Ovary (tissue), 10 donors: ENCODE data around the gene DRAM2. TPM values are rescaled to one million over a fixed set of nuclear protein-coding genes. Genes with fewer than 3 reads are reported as not detected.
A peak's percentile ranks its signal among the peaks of the same experiment; 100 is the strongest.

Experiments used
- DNase-seq, 5 donors: peaks; one replicate each; pipeline ENCODE4 v3.0.0-alpha.2; 2019 to 2020
- H3K27ac ChIP-seq, 2 donors: fragments of 200-600 bp; one replicate each; pipeline versions ENCODE4 v1.5.1 to v1.8.0; 2019 to 2022
- H3K27me3 ChIP-seq: fragments of 200-600 bp; one replicate; pipeline ENCODE4 v1.8.0; 2022
- H3K36me3 ChIP-seq: fragments of 200-600 bp; sonication (generic); one replicate; pipeline ENCODE4 v1.5.1; 2019
- H3K4me1 ChIP-seq: one replicate; pipeline ENCODE4 v1.8.1; 2013; ENCODE audit warnings: mild to moderate bottlenecking, moderate library complexity; ENCODE audit not compliant: insufficient read depth
- H3K4me3 ChIP-seq: fragments of 200-600 bp; sonication (generic); one replicate; pipeline ENCODE4 v1.5.1; 2017
- H3K9me3 ChIP-seq, 2 donors: fragments of 200-600 bp in 1 of 2; sonication (generic) in 1 of 2; one replicate each; pipeline versions ENCODE4 v1.5.1 to v1.8.1; 2013 to 2019; ENCODE audit warnings: mild to moderate bottlenecking in 1 of 2, moderate library complexity in 1 of 2
- EP300 ChIP-seq: sonication (generic); formaldehyde crosslinking; IDR thresholded peaks from one replicate; pipeline ENCODE4 v1.6.1; 2017; ENCODE audit warnings: antibody characterized with exemption
- POLR2A ChIP-seq: fragments of 450-650 bp; IDR thresholded peaks from one replicate; pipeline ENCODE4 v1.6.1; 2017; ENCODE audit warnings: antibody characterized with exemption, mild to moderate bottlenecking, moderate library complexity
- whole genome bisulfite sequencing, 3 donors: extraction: QIAGEN DNeasy Blood & Tissue Kit in 1 of 3; methylation state at CpG; one replicate each; pipeline versions ENCODE4 v1.1.5 to v1.1.7; 2013 to 2017; 5-methylcytosine and 5-hydroxymethylcytosine counted together
- intact Hi-C, 4 donors: fragments of 100-400 bp; cut with DNase I; formaldehyde crosslinking; loops; one replicate each; pipeline versions ENCODE4 v1.11.0 to v1.15.1; 2022 to 2023
- long read RNA-seq, 3 donors: library from polyadenylated mRNA in 2 of 3; unstranded in 2 of 3; transcript quantifications; one replicate each; pipeline ENCODE4 v2.0.0 and lab custom pipeline, GENCODE V29; 2021 to 2026
- polyA plus RNA-seq, 2 donors: library from polyadenylated mRNA; stranded (reverse); fragments of 200-250 nt in 1 of 2; fragments of 350-450 nt in 1 of 2; fragmentation: Illumina TruSeq in 1 of 2; extraction: RNeasy Lipid Tissue Mini Kit (QIAGEN cat#74804) in 1 of 2; gene quantifications; one replicate each; pipeline ENCODE4 v1.2.3, GENCODE V29; 2013 to 2014
- total RNA-seq, 7 donors: library from RNA; depleted of rRNA in 2 of 7; stranded (reverse); fragments of >200 nt in 2 of 7; fragmentation: NEBNext Ultra II Directional in 3 of 7; extraction: Animal tissue kit (Norgen Biotek cat#: 25700) in 3 of 7; gene quantifications; one replicate each; pipeline versions ENCODE4 v1.1.0 to v1.2.4, GENCODE V29; 2016 to 2023
- TF ChIP-seq, protein P1 (sequence below), 3 donors: fragments of 450-650 bp in 2 of 3; fragments of 200-600 bp in 1 of 3; IDR thresholded peaks; one replicate each; pipeline versions ENCODE4 v1.5.1 to v1.8.0; 2016 to 2022; ENCODE audit warnings: antibody characterized with exemption in 3 of 3, mild to moderate bottlenecking in 1 of 3
- donor health status: DM: no; HTN: no; CAD: no; lungs with moderate emphysema.
- donor health status: DM: no; HTN: no; CAD: no.
- donor health status: Bipolar disorder and iron deficiency.
- donor health status: DM: yes; HTN: yes; CAD: no.
- donor health status: DM: no; HTN: no; CAD: no.
- donor health status: DM: yes; HTN: yes; CAD: no.

DRAM2 gene
- total RNA-seq (10 to 100 TPM; 27.2 to 51.8 (median 34.7) TPM), polyA plus RNA-seq (10 to 100 TPM; 34.0 to 87.3 TPM)
- long read RNA-seq, donor 1, transcript DRAM2-208 (9 exons, 1,872 nt), result major isoform, 60 of 177 reads
- long read RNA-seq, donor 1, partial matches to known transcripts, result 2 of 177 reads
- long read RNA-seq, donor 1, other reads (novel, unspliced or antisense), result 114 of 177 reads
- long read RNA-seq, donor 2, partial matches to known transcripts, result 0 of 4 reads
- long read RNA-seq, donor 2, other reads (novel, unspliced or antisense), result 0 of 4 reads
- long read RNA-seq, donor 3, partial matches to known transcripts, result 1 of 33 reads
- long read RNA-seq, donor 3, other reads (novel, unspliced or antisense), result 32 of 33 reads

DNA sequence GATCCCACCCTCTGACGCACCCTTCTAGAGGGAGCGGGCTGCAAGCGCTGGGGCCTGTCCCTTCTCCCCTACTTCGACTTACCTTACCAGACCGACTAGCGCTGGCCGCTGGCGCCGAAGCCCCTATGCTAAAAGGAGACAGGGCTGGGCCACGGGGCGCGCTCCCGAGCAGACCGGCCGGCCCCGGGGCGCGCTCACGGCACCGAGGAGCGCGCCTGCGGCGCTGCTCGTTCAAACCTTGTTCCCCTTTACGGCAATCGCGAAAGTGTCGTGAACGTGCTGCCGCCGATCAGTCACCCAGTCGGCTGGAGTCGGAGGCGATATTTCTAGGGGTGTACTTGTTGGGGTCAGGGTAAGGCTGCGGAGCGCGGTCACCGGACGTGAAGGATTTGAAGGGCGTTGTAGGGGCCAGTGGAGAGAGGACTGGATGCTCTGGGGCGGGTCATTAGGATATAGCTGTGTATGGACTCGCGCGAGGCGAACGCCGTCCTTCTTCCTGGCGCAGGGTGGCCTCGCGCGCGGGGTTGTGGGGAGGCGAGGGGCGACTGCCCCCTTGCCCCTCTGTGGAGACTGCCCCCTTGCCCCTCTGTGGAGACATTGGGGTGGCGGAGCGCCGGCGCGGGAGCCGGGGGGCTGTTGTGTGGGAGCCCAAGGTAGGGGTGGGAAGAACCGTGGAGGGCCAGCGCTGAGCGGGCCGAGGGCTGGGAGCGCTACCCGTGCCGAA is at the start of gene DRAM2, which contains the start of gene CEPT1:
Gene DRAM2 (minus strand): TSS at position 138 of the 724 bp plus-strand sequence. CDS start 8,539 bp downstream, outside the sequence.
Gene CEPT1 (plus strand): TSS at position 268 of the 724 bp plus-strand sequence. CDS start 7,492 bp downstream, outside the sequence.
- peak within 1 kb of the TSS; percentile 69 for H3K4me3 ChIP-seq
- WGBS, 3 donors, result 0 to 1% (median 1%) methylated on average over 64 to 68 of the region's 68 CpGs
- intact Hi-C loops, result no loop called here
- peaks cover 2% of the 10 kb centered on the region for H3K27me3 ChIP-seq
- DNase-seq, result peak; percentile 94 to 97 (median 96)
- peaks cover 3% of the 10 kb centered on the region for H3K4me1 ChIP-seq
- no peak for TF ChIP-seq EP300
- TF ChIP-seq POLR2A, result peak; percentile 31
- no peaks in the 10 kb centered on the region for H3K36me3 ChIP-seq
- peak within 1 kb of the TSS; percentile 80 to 92 for H3K27ac ChIP-seq
- H3K9me3 ChIP-seq, result no peaks in the 10 kb centered on the region

DNA sequence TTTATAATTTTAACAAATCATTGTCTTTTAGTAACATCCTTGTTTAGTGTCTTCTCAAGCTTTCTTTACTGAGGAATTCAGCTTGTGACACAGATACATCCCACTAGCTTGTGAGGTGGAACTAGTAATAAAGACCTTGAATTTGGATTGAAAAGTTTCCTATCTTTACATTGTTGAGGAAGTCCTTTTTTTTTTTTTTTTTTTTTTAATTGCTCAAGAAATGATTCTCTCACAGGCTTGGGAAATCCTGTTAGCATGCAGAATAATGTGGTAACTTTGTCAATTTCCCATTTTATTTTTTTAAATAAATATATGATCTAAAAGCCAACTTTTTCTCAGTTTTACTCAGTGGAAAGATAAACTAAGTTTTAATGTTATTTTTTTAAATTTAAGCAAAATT is 44.8 kb upstream of the DRAM2 start:
- Histone ChIP-seq H3K27me3 (no peaks in the 10 kb centered on the region), H3K27ac (no peak overlapping the region), H3K9me3 (no peaks in the 10 kb centered on the region), H3K36me3 (no peaks in the 10 kb centered on the region), H3K4me3 (no peak overlapping the region), H3K4me1 (no peaks in the 10 kb centered on the region)
- no peak for TF ChIP-seq EP300
- no peak for TF ChIP-seq POLR2A
- TF ChIP-seq, protein P1, sequence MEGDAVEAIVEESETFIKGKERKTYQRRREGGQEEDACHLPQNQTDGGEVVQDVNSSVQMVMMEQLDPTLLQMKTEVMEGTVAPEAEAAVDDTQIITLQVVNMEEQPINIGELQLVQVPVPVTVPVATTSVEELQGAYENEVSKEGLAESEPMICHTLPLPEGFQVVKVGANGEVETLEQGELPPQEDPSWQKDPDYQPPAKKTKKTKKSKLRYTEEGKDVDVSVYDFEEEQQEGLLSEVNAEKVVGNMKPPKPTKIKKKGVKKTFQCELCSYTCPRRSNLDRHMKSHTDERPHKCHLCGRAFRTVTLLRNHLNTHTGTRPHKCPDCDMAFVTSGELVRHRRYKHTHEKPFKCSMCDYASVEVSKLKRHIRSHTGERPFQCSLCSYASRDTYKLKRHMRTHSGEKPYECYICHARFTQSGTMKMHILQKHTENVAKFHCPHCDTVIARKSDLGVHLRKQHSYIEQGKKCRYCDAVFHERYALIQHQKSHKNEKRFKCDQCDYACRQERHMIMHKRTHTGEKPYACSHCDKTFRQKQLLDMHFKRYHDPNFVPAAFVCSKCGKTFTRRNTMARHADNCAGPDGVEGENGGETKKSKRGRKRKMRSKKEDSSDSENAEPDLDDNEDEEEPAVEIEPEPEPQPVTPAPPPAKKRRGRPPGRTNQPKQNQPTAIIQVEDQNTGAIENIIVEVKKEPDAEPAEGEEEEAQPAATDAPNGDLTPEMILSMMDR (IDR thresholded peaks at IDR 0.05), result no peak
- intact Hi-C loops, result no loop called here
- DNase-seq, result no peak

DNA sequence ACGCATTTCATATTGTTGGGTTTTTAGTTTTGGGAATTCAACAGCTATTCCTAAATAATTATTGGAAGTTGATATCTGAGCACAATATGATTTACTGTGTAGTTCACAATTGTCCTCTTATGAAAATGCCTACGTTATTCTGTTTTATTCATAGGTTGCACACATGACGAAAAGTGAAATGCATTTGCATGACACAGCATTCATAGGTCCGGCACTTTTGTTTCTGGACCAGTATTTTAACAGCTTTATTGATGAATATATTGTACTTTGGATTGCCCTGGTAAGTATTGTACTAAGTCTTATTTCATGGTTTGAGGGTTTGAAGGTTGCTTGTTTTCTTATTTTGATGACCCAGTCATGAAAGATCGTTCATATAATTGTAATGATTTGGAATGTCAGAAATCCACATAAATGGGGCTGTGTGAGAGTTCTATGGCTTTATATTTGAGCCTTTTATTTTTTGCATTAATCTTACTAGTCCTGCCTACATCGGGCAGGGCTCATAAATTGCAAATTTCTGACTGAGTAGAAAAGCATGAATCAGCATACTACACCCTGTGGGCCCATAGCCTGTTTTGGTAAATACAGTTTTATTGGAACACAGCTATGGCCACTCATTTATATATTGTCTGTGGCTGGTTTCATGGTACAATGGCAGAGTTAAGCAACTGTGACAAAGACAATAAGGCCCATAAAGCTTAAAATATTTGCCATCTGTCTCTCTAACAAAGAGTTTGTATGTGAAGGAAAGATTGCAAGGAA is 43.6 kb upstream of the DRAM2 start:
- H3K27me3 ChIP-seq, result no peaks in the 10 kb centered on the region
- no peaks in the 10 kb centered on the region for H3K36me3 ChIP-seq
- H3K4me3 ChIP-seq, result no peak overlapping the region
- no peak for TF ChIP-seq EP300
- no peak for TF ChIP-seq POLR2A
- TF ChIP-seq, protein P1 (IDR thresholded peaks at IDR 0.05), result no peak
- no peak for DNase-seq
- no peaks in the 10 kb centered on the region for H3K4me1 ChIP-seq
- H3K9me3 ChIP-seq, result no peaks in the 10 kb centered on the region
- intact Hi-C loops, result no loop called here
- H3K27ac ChIP-seq, result no peak overlapping the region
- 40 to 65% (median 47%) methylated on average over 6 of the region's 6 CpGs for WGBS, 3 donors

DNA sequence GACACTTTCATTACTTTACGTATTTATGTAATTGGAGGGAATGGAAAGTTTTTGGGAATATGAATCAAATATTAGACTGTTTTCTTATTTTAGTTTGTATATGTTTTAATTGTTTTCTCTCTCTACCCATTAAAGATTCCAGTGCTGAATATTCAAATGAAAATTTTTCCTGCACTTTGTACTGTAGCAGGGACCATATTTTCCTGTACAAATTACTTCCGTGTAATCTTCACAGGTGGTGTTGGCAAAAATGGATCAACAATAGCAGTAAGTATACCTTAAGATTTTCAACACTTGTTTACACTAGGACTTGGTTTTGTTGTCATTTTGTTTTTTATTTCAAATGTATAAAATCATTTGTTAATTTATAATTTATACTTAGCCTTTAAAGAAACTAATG is 42.2 kb upstream of the DRAM2 start:
- Histone ChIP-seq H3K4me1 (no peaks in the 10 kb centered on the region), H3K9me3 (no peaks in the 10 kb centered on the region), H3K4me3 (no peak overlapping the region), H3K36me3 (no peaks in the 10 kb centered on the region), H3K27me3 (no peaks in the 10 kb centered on the region), H3K27ac (no peak overlapping the region)
- intact Hi-C loops, result no loop called here
- no peak for TF ChIP-seq EP300
- no peak for TF ChIP-seq POLR2A
- TF ChIP-seq, protein P1 (IDR thresholded peaks at IDR 0.05), result no peak
- WGBS, 3 donors, result 88 to 94% (median 90%) methylated on average over 2 of the region's 2 CpGs
- DNase-seq, result no peak
